Measurements from ENCODE around the gene PARD3B.

DNA sequence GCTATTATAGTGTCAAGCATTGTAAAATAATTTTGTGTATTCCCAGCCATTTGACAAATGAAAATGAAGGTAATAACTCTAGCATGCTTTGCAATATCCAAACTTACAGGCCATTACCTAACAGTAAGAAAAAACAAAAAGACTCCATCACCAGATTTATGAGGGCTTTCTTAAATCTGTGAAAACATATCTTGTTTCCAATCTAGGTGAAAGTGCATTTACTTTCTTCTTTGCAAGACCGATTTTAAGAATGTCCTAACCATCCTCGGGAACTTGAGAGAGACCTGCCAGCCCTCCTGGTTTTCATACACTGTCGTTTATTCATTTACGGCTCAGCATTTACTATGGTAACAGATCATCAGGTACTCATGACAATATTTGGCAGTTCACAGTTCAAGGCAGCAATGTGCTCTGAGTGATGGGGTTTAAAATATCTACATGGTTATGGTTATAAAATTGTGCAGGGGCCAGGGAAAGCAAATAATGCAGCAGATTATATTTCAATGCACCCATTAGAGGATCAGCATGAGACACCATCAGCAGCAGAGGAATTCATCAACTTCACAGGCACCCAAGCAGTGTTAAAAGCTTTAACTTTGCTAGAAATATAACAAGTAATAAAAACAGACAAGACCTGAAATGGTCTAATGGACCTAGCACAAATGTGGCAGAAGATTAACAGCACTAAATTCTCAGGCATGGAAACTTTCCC is 34.4 kb upstream of the PARD3B start:
- no peak for TF ChIP-seq POLR2A (IDR thresholded peaks at IDR 0.05)
- TF ChIP-seq, protein P1, sequence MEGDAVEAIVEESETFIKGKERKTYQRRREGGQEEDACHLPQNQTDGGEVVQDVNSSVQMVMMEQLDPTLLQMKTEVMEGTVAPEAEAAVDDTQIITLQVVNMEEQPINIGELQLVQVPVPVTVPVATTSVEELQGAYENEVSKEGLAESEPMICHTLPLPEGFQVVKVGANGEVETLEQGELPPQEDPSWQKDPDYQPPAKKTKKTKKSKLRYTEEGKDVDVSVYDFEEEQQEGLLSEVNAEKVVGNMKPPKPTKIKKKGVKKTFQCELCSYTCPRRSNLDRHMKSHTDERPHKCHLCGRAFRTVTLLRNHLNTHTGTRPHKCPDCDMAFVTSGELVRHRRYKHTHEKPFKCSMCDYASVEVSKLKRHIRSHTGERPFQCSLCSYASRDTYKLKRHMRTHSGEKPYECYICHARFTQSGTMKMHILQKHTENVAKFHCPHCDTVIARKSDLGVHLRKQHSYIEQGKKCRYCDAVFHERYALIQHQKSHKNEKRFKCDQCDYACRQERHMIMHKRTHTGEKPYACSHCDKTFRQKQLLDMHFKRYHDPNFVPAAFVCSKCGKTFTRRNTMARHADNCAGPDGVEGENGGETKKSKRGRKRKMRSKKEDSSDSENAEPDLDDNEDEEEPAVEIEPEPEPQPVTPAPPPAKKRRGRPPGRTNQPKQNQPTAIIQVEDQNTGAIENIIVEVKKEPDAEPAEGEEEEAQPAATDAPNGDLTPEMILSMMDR (IDR thresholded peaks at IDR 0.05): no peak

Data from prostate gland (tissue), 2 donors.